Peyer's patch (tissue), 4 donors: ENCODE data around the gene BACH2.

Experiments used
- CTCF ChIP-seq, 6 experiments: fragments of 450-650 bp in 4 of 6; fragments of 200-600 bp in 2 of 6; sonication (generic) in 1 of 6; IDR thresholded peaks; one replicate each; pipeline ENCODE4 v1.5.1; 2017 to 2019; ENCODE audit warnings: antibody characterized with exemption in 6 of 6, mild to moderate bottlenecking in 3 of 6, moderate library complexity in 1 of 6
- POLR2A ChIP-seq, 2 donors: fragments of 450-650 bp; IDR thresholded peaks; one replicate each; pipeline ENCODE4 v1.5.1; 2017; ENCODE audit warnings: antibody characterized with exemption in 2 of 2, mild to moderate bottlenecking in 2 of 2, moderate library complexity in 2 of 2

GRCh38 chr6:90305800-90306448 is 9.3 kb upstream of the BACH2 start:
- TF ChIP-seq POLR2A (IDR thresholded peaks at IDR 0.05) (no peak), CTCF (IDR thresholded peaks at IDR 0.05) (no peak)
